ENCODE data around the gene HDAC9.
"Not testable (repeated sequence)": the region's sequence is repeated elsewhere in the genome, so short reads cannot be mapped to it uniquely, and the experiment has no call there.

The HDAC9 gene

DNA sequence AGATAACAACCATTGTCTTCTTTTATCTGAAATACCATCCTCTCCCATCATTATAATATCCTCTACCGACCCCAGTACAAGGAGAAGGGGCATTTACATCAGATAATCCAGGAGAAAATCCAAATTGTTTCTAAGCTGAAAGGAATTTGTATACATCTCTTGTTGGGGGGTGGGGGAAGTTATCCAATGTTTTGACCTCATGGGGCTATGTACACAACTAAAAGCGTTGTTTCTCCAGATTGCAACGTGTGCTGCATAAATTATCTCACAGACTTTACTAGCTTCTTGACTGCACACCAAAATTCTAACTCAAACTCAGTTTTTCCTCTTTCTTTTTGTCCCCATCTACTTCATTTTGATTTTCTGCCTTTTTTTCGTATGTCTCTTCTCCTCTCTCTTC, 465.2 kb downstream of the HDAC9 start:
- Histone ChIP-seq H2BK120ac (ENCODE audit: low read depth, low read length) (no peak overlapping the region), H4K8ac (ENCODE audit: low read length) (no peak overlapping the region), H4K91ac (ENCODE audit: low read length) (no peak overlapping the region), H3K4me2 (ENCODE audit: low read length, poor library complexity, severe bottlenecking) (no peak overlapping the region), H3K4ac (ENCODE audit: low read depth in 1 of 2, low read length in 2 of 2) (no peak overlapping the region), H3K9ac (ENCODE audit: low read length) (no peak overlapping the region), H3K23ac (ENCODE audit: low read length in 2 of 2) (no peak overlapping the region), H3K36me3 (ENCODE audit: control insufficient read depth in 1 of 2, insufficient read depth in 2 of 2, low read depth in 1 of 2, low read length in 2 of 2) (peaks cover 0 to 5% of the 10 kb centered on the region in 2 experiments), H3K79me1 (replicated peaks; ENCODE audit: low read length, poor library complexity, severe bottlenecking) (no peaks in the 10 kb centered on the region), H3K9me3 (ENCODE audit: control insufficient read depth, low read length) (no peaks in the 10 kb centered on the region), H2BK12ac (ENCODE audit: low read length in 2 of 2) (no peak overlapping the region), H3K18ac (ENCODE audit: low read depth in 1 of 2, low read length in 2 of 2) (no peak overlapping the region), H3K4me1 (ENCODE audit: control insufficient read depth, insufficient read depth, low read depth, low read length) (no peaks in the 10 kb centered on the region), H2AK5ac (ENCODE audit: low read length, severe bottlenecking) (no peak overlapping the region), H3K27ac (ENCODE audit: low read length, poor library complexity, severe bottlenecking) (no peak overlapping the region), H2AFZ (ENCODE audit: low read depth, low read length) (no peak overlapping the region), H2BK15ac (ENCODE audit: low read depth, poor library complexity, severe bottlenecking) (no peak overlapping the region), H2BK5ac (ENCODE audit: low read depth, low read length, poor library complexity, severe bottlenecking) (no peak overlapping the region), H3K4me3 (ENCODE audit: insufficient read depth in 1 of 2, low read depth in 1 of 2, low read length in 2 of 2) (no peak overlapping the region), H3K27me3 (ENCODE audit: control insufficient read depth in 1 of 2, insufficient read depth in 1 of 2, low read length in 2 of 2) (no peaks in the 10 kb centered on the region), H3K14ac (ENCODE audit: low read length in 2 of 2) (no peak overlapping the region)
- peak; percentile 3 for DNase-seq
- WGBS = 55% methylated on average over 2 of the region's 4 CpGs

DNA sequence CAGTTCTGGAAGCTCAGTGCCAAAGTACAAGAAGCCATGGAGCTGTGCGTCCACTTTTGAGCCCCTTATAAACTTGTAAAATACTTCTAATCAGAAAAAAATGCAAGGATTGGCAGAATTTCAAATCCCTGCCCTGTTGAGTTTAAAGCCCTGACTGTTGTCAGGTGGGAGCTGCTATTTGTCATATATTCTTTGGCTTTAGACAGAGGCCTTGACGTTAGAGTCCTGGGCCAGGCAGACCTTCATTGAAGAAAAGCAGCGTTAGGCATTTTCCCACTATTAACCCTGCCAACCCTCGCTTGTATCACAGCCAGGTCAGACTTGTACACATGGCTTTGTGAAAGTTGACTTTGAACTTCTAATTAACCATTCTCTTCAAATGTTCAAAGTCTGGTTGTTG, 466.5 kb downstream of the HDAC9 start:
- Histone ChIP-seq H2BK15ac (ENCODE audit: low read depth, poor library complexity, severe bottlenecking) (no peak overlapping the region), H3K27me3 (ENCODE audit: control insufficient read depth in 1 of 2, insufficient read depth in 1 of 2, low read length in 2 of 2) (no peaks in the 10 kb centered on the region), H3K9ac (ENCODE audit: low read length) (no peak overlapping the region), H3K36me3 (ENCODE audit: control insufficient read depth in 1 of 2, insufficient read depth in 2 of 2, low read depth in 1 of 2, low read length in 2 of 2) (peaks cover 0 to 16% of the 10 kb centered on the region in 2 experiments), H3K27ac (ENCODE audit: low read length, poor library complexity, severe bottlenecking) (no peak overlapping the region), H3K4me1 (ENCODE audit: control insufficient read depth, insufficient read depth, low read depth, low read length) (no peaks in the 10 kb centered on the region), H3K23ac (ENCODE audit: low read length in 2 of 2) (no peak overlapping the region), H3K9me3 (ENCODE audit: control insufficient read depth, low read length) (no peaks in the 10 kb centered on the region), H3K4me2 (ENCODE audit: low read length, poor library complexity, severe bottlenecking) (no peak overlapping the region), H4K8ac (ENCODE audit: low read length) (no peak overlapping the region), H3K4me3 (ENCODE audit: insufficient read depth in 1 of 2, low read depth in 1 of 2, low read length in 2 of 2) (no peak overlapping the region), H3K14ac (ENCODE audit: low read length in 2 of 2) (no peak overlapping the region), H3K4ac (ENCODE audit: low read depth in 1 of 2, low read length in 2 of 2) (no peak overlapping the region), H2BK12ac (ENCODE audit: low read length in 2 of 2) (no peak overlapping the region), H4K91ac (ENCODE audit: low read length) (no peak overlapping the region), H2BK5ac (ENCODE audit: low read depth, low read length, poor library complexity, severe bottlenecking) (no peak overlapping the region), H2AK5ac (ENCODE audit: low read length, severe bottlenecking) (no peak overlapping the region), H2BK120ac (ENCODE audit: low read depth, low read length) (no peak overlapping the region), H2AFZ (ENCODE audit: low read depth, low read length) (no peak overlapping the region), H3K79me1 (replicated peaks; ENCODE audit: low read length, poor library complexity, severe bottlenecking) (no peaks in the 10 kb centered on the region), H3K18ac (ENCODE audit: low read depth in 1 of 2, low read length in 2 of 2) (no peak overlapping the region)
- 98% methylated on average over 2 of the region's 4 CpGs for WGBS
- DNase-seq = no peak

DNA sequence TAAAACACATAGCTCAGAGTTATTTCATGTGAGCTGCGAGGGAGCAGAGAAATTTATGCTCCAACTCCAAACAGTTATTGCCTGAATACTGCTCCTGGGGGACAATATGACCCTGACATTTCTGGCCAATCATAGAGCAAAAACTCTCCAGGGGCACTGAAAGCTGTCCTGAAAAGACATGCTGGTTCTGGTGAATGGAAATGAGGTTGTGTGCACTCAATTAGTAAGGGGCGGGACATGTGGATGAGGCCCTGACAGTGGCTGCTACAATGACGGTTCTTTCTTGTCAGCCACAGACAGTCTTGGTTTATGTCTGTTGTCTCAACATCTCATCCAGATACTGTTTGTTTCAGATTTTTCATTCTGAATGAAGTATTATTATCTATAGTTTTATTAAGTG, 470.1 kb downstream of the HDAC9 start:
- no peak for DNase-seq
- Histone ChIP-seq H3K4me3 (ENCODE audit: insufficient read depth in 1 of 2, low read depth in 1 of 2, low read length in 2 of 2) (no peak overlapping the region), H2BK12ac (ENCODE audit: low read length in 2 of 2) (no peak overlapping the region), H3K23ac (ENCODE audit: low read length in 2 of 2) (no peak overlapping the region), H3K4ac (ENCODE audit: low read depth in 1 of 2, low read length in 2 of 2) (no peak overlapping the region), H3K27me3 (ENCODE audit: control insufficient read depth in 1 of 2, insufficient read depth in 1 of 2, low read length in 2 of 2) (no peaks in the 10 kb centered on the region), H2BK15ac (ENCODE audit: low read depth, poor library complexity, severe bottlenecking) (no peak overlapping the region), H3K27ac (ENCODE audit: low read length, poor library complexity, severe bottlenecking) (no peak overlapping the region), H3K18ac (ENCODE audit: low read depth in 1 of 2, low read length in 2 of 2) (no peak overlapping the region), H3K4me1 (ENCODE audit: control insufficient read depth, insufficient read depth, low read depth, low read length) (no peaks in the 10 kb centered on the region), H2BK120ac (ENCODE audit: low read depth, low read length) (no peak overlapping the region), H2BK5ac (ENCODE audit: low read depth, low read length, poor library complexity, severe bottlenecking) (no peak overlapping the region), H3K9ac (ENCODE audit: low read length) (no peak overlapping the region), H3K79me1 (replicated peaks; ENCODE audit: low read length, poor library complexity, severe bottlenecking) (no peaks in the 10 kb centered on the region), H2AFZ (ENCODE audit: low read depth, low read length) (no peak overlapping the region), H2AK5ac (ENCODE audit: low read length, severe bottlenecking) (no peak overlapping the region), H3K36me3 (ENCODE audit: control insufficient read depth in 1 of 2, insufficient read depth in 2 of 2, low read depth in 1 of 2, low read length in 2 of 2) (peaks cover 0 to 16% of the 10 kb centered on the region in 2 experiments), H3K4me2 (ENCODE audit: low read length, poor library complexity, severe bottlenecking) (no peak overlapping the region), H4K8ac (ENCODE audit: low read length) (no peak overlapping the region), H3K9me3 (ENCODE audit: control insufficient read depth, low read length) (no peaks in the 10 kb centered on the region), H4K91ac (ENCODE audit: low read length) (no peak overlapping the region), H3K14ac (ENCODE audit: low read length in 2 of 2) (no peak overlapping the region)
- WGBS = 100% methylated on average over 1 of the region's 3 CpGs

DNA sequence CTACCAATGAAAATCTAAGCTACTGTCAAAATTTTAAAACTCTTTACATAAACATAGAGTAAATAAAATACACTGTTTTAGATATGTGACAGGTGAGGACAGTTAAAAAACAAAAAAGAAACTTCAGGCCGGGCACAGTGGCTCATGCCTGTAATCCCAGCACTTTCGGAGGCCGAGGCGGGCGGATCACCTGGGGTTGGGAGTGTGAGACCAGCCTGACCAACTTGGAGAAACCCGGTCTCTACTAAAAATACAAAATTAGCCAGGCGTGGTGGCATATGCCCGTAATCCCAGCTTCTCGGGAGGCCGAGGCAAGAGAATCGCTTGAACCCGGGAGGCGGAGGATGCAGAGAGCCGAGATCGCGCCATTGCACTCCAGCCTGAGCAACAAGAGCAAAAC, 472.2 kb downstream of the HDAC9 start:
- H2BK15ac ChIP-seq (ENCODE audit: low read depth, poor library complexity, severe bottlenecking) = not testable (repeated sequence)
- WGBS = 95% methylated on average over 14 of the region's 16 CpGs

More for the DNA sequence above, 472.2 kb downstream of the HDAC9 start:
- not testable (repeated sequence) for H3K79me1 ChIP-seq (replicated peaks; ENCODE audit: low read length, poor library complexity, severe bottlenecking); H3K9me3 ChIP-seq (ENCODE audit: control insufficient read depth, low read length); H3K9ac ChIP-seq (ENCODE audit: low read length); H2BK120ac ChIP-seq (ENCODE audit: low read depth, low read length); H3K4me1 ChIP-seq (ENCODE audit: control insufficient read depth, insufficient read depth, low read depth, low read length); H2BK12ac ChIP-seq (ENCODE audit: low read length in 2 of 2); DNase-seq; H3K18ac ChIP-seq (ENCODE audit: low read depth in 1 of 2, low read length in 2 of 2); H3K4me3 ChIP-seq (ENCODE audit: insufficient read depth in 1 of 2, low read depth in 1 of 2, low read length in 2 of 2); H3K4ac ChIP-seq (ENCODE audit: low read depth in 1 of 2, low read length in 2 of 2); H3K27me3 ChIP-seq (ENCODE audit: control insufficient read depth in 1 of 2, insufficient read depth in 1 of 2, low read length in 2 of 2); H2AK5ac ChIP-seq (ENCODE audit: low read length, severe bottlenecking); H3K23ac ChIP-seq (ENCODE audit: low read length in 2 of 2); H3K27ac ChIP-seq (ENCODE audit: low read length, poor library complexity, severe bottlenecking); H2AFZ ChIP-seq (ENCODE audit: low read depth, low read length); H4K91ac ChIP-seq (ENCODE audit: low read length); H3K4me2 ChIP-seq (ENCODE audit: low read length, poor library complexity, severe bottlenecking); H4K8ac ChIP-seq (ENCODE audit: low read length); H2BK5ac ChIP-seq (ENCODE audit: low read depth, low read length, poor library complexity, severe bottlenecking); H3K14ac ChIP-seq (ENCODE audit: low read length in 2 of 2)
- H3K36me3 ChIP-seq (ENCODE audit: control insufficient read depth in 1 of 2, insufficient read depth in 2 of 2, low read depth in 1 of 2, low read length in 2 of 2) = peaks cover 0 to 16% of the 10 kb centered on the region in 2 experiments
